Parathyroid adenoma (tissue), 2 donors: ENCODE data around the gene APBA1.

Experiments used
- H2AFZ ChIP-seq: fragments of 300-600 bp; sonication (generic); one replicate; pipeline ENCODE4 v1.7.0; 2017; ENCODE audit warnings: antibody characterized with exemption, mild to moderate bottlenecking
- H3K27ac ChIP-seq: fragments of 300-600 bp; sonication (generic); one replicate; pipeline ENCODE4 v1.7.0; 2017
- H3K27me3 ChIP-seq: fragments of 300-600 bp; sonication (generic); one replicate; pipeline ENCODE4 v1.7.0; 2017; ENCODE audit warnings: low read length; ENCODE audit not compliant: control insufficient read depth, insufficient read depth
- H3K36me3 ChIP-seq: fragments of 300-600 bp; sonication (generic); one replicate; pipeline ENCODE4 v1.7.0; 2017; ENCODE audit warnings: low read length; ENCODE audit not compliant: control insufficient read depth, insufficient read depth
- H3K4me1 ChIP-seq: fragments of 300-600 bp; sonication (generic); one replicate; pipeline ENCODE4 v1.7.0; 2017; ENCODE audit warnings: control low read depth
- H3K4me2 ChIP-seq: fragments of 300-600 bp; sonication (generic); one replicate; pipeline ENCODE4 v1.7.0; 2017; ENCODE audit warnings: low read length
- H3K4me3 ChIP-seq: fragments of 300-600 bp; sonication (generic); one replicate; pipeline ENCODE4 v1.7.0; 2017; ENCODE audit warnings: low read depth, low read length
- H3K79me2 ChIP-seq: fragments of 300-600 bp; sonication (generic); one replicate; pipeline ENCODE4 v1.7.0; 2017; ENCODE audit warnings: control low read depth
- H3K9ac ChIP-seq: fragments of 300-600 bp; sonication (generic); one replicate; pipeline ENCODE4 v1.7.0; 2017; ENCODE audit warnings: mild to moderate bottlenecking
- H3K9me3 ChIP-seq: fragments of 300-600 bp; sonication (generic); one replicate; pipeline ENCODE4 v1.7.0; 2017; ENCODE audit warnings: low read length; ENCODE audit not compliant: control insufficient read depth
- TF ChIP-seq, protein P1 (sequence below): fragments of 300-600 bp; sonication (generic); IDR thresholded peaks from one replicate; pipeline ENCODE4 v1.7.0; 2017; ENCODE audit warnings: antibody characterized with exemption, mild to moderate bottlenecking
- donor health status: primary hyperparathyroidism.

Gene APBA1

DNA sequence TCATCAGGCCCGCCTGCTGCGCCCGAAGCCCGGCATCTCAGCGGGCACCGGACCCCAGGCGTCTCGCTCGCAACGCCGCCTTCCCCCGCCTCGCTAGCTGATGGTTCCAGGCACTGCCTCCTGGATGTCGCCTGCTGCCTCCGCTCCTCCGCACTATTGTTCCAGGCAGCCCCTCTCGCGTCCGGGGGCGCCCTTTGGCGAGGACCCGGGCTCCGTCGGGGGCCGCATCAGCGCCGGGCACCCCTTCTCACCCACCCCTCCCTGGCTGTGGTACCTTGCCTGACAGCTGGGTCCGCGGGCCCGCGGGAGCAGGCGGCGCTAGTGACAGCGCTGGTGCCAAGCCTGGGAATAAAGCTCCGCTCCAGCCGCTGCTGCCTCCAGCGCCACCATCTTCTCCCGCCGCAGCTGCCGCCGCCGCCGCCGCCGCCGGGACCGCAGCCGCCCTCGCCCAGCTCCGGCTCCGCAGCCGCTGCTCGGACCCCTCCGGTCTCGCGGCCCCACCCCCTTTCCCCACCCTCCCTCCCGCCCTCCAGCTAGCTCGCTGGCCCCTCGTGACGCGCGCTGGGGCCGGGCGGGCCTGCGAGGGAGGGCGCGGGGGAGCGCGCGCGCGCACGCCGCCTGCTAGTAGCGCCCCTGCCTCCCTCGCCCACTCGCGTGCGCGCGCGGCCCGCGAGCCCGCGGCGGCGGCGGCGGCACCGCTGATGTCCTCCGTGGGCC lies at the start of gene APBA1:
Gene APBA1, minus strand, starts transcription at position 493 of the 717 bp plus-strand sequence.
- no peaks in the 10 kb centered on the region for H3K36me3 ChIP-seq
- peak within 1 kb of the TSS; percentile 98 for H3K4me2 ChIP-seq
- H3K4me3 ChIP-seq = peak within 1 kb of the TSS; percentile 73
- peaks cover 6% of the 10 kb centered on the region for H3K4me1 ChIP-seq
- H3K9me3 ChIP-seq = no peaks in the 10 kb centered on the region
- no peaks in the 10 kb centered on the region for H3K27me3 ChIP-seq
- TF ChIP-seq, protein P1, sequence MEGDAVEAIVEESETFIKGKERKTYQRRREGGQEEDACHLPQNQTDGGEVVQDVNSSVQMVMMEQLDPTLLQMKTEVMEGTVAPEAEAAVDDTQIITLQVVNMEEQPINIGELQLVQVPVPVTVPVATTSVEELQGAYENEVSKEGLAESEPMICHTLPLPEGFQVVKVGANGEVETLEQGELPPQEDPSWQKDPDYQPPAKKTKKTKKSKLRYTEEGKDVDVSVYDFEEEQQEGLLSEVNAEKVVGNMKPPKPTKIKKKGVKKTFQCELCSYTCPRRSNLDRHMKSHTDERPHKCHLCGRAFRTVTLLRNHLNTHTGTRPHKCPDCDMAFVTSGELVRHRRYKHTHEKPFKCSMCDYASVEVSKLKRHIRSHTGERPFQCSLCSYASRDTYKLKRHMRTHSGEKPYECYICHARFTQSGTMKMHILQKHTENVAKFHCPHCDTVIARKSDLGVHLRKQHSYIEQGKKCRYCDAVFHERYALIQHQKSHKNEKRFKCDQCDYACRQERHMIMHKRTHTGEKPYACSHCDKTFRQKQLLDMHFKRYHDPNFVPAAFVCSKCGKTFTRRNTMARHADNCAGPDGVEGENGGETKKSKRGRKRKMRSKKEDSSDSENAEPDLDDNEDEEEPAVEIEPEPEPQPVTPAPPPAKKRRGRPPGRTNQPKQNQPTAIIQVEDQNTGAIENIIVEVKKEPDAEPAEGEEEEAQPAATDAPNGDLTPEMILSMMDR = no peak
- no peak within 1 kb of the TSS for H3K9ac ChIP-seq
- peak within 1 kb of the TSS; percentile 57 for H3K27ac ChIP-seq
- no peaks in the 10 kb centered on the region for H3K79me2 ChIP-seq
- peak within 1 kb of the TSS; percentile 89 for H2AFZ ChIP-seq

DNA sequence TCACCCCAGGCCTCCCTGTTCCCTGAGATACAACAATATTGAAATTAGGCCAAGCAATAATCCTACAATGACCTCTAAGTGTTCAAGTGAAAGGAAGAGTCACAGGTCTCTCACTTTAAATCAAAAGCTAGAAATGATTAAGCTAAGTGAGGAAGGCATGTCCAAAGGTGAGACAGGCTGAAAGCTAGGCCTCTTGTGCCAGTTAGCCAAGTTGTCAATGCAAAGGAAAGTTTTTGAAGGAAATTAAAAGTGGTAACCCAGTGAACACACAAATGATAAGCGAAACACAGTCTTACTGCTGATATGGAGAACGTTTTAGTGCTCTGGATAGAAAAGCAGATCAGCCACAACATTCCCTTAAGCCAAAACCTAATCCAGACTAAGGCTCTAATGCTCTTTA lies 47.8 kb upstream of the APBA1 start:
- Histone ChIP-seq H3K9me3 (no peaks in the 10 kb centered on the region), H3K27me3 (no peaks in the 10 kb centered on the region), H2AFZ (no peak overlapping the region), H3K36me3 (no peaks in the 10 kb centered on the region), H3K79me2 (no peaks in the 10 kb centered on the region), H3K4me2 (no peak overlapping the region), H3K9ac (no peak overlapping the region), H3K27ac (no peak overlapping the region), H3K4me3 (no peak overlapping the region), H3K4me1 (no peaks in the 10 kb centered on the region)
- TF ChIP-seq, protein P1 = no peak

DNA sequence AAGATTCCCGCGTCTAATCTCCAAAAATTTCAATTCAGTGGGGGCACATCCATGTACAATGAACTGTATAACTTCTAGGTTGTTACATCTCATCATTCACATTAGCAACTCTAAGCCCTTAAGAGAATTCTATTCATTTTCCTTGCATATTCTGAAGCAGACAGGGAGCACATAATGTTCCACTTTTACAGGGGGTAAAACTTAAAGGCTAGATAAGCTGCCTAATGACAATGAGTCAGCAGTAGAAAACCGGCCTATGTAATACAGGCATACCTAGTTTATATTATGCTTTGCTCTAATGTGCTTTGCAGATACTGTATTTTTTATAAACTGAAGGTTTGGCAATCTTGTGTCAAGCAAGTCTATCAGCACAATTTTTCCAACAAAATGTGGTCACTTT lies 47.2 kb upstream of the APBA1 start:
- no peak overlapping the region for H3K9ac ChIP-seq
- H3K27me3 ChIP-seq = no peaks in the 10 kb centered on the region
- no peak overlapping the region for H3K27ac ChIP-seq
- H2AFZ ChIP-seq = no peak overlapping the region
- H3K4me2 ChIP-seq = no peak overlapping the region
- no peaks in the 10 kb centered on the region for H3K9me3 ChIP-seq
- H3K4me1 ChIP-seq = no peaks in the 10 kb centered on the region
- no peaks in the 10 kb centered on the region for H3K36me3 ChIP-seq
- H3K79me2 ChIP-seq = no peaks in the 10 kb centered on the region
- no peak overlapping the region for H3K4me3 ChIP-seq
- TF ChIP-seq, protein P1 = no peak

DNA sequence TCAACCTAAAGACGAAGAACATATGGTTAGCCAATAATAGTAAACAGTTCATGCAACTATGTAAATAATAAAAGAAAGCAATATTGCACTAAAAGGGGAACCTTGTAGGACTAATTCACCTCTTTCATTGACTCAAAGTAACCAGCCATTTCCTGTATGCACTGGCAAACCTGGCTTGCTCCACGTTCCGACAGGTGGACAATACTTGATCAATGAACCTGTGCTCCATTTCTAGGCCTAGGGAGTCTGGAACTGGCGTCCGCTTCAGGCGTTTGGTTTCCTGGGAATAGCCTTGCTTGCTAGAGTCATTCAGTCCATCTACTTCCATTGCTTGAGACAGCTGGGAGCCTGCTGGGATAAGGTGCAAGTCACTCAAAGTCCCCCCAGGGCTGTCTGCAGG lies 46.0 kb upstream of the APBA1 start:
- no peaks in the 10 kb centered on the region for H3K9me3 ChIP-seq
- H3K4me3 ChIP-seq = no peak overlapping the region
- H3K9ac ChIP-seq = no peak overlapping the region
- H3K36me3 ChIP-seq = no peaks in the 10 kb centered on the region
- H3K27me3 ChIP-seq = no peaks in the 10 kb centered on the region
- H3K4me1 ChIP-seq = no peaks in the 10 kb centered on the region
- TF ChIP-seq, protein P1 = no peak
- no peak overlapping the region for H3K27ac ChIP-seq
- no peak overlapping the region for H2AFZ ChIP-seq
- no peak overlapping the region for H3K4me2 ChIP-seq
- H3K79me2 ChIP-seq = no peaks in the 10 kb centered on the region

DNA sequence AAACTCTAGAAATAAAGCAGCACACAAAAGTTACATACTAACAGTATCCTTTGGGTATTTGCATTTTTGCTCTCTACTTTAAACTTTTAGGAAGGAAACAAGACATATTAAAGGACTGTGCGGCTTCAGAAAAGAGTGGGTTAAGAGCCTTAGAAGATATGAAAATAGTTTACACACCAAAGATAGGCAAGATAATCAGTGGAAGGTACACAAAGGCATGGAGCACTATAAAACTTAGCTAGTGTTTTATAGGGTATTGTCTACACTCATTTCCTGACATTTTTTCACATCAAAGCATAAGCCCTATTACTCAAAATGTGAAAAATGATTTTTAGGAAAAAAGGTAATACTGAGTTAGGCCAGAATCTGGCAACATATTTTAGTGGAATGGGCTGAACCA lies 43.7 kb upstream of the APBA1 start:
- Histone ChIP-seq H3K9ac (no peak overlapping the region), H3K4me1 (no peaks in the 10 kb centered on the region), H3K4me2 (no peak overlapping the region), H3K36me3 (no peaks in the 10 kb centered on the region), H3K79me2 (no peaks in the 10 kb centered on the region), H3K4me3 (no peak overlapping the region), H3K27ac (no peak overlapping the region), H2AFZ (no peak overlapping the region), H3K9me3 (no peaks in the 10 kb centered on the region), H3K27me3 (no peaks in the 10 kb centered on the region)
- TF ChIP-seq, protein P1 = no peak
